ENCODE measurements around the gene CSF1.

DNA sequence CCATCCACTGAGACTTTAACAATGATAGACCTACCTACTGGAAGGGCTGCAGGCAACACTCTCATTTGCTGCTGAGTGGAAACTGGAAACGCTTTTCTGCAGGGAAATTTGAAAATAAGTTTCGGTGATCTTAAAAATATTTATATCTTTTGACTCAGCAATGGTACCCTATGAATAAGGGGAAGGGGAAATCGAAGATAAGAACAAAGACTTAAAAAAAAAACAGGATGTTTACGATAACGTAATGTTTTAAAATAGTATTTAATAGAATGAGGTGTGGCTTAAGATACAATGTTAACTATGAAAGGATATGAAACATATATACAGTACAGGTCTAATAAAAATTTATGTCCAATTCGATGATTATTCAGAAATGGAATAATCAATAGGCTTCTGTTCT is 34.8 kb upstream of the CSF1 start:
- TF ChIP-seq POLR2A (IDR thresholded peaks at IDR 0.05) = no peak
- TF ChIP-seq, protein P1, sequence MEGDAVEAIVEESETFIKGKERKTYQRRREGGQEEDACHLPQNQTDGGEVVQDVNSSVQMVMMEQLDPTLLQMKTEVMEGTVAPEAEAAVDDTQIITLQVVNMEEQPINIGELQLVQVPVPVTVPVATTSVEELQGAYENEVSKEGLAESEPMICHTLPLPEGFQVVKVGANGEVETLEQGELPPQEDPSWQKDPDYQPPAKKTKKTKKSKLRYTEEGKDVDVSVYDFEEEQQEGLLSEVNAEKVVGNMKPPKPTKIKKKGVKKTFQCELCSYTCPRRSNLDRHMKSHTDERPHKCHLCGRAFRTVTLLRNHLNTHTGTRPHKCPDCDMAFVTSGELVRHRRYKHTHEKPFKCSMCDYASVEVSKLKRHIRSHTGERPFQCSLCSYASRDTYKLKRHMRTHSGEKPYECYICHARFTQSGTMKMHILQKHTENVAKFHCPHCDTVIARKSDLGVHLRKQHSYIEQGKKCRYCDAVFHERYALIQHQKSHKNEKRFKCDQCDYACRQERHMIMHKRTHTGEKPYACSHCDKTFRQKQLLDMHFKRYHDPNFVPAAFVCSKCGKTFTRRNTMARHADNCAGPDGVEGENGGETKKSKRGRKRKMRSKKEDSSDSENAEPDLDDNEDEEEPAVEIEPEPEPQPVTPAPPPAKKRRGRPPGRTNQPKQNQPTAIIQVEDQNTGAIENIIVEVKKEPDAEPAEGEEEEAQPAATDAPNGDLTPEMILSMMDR (IDR thresholded peaks at IDR 0.05) = no peak
